ENCODE results near the gene CPEB4.

DNA sequence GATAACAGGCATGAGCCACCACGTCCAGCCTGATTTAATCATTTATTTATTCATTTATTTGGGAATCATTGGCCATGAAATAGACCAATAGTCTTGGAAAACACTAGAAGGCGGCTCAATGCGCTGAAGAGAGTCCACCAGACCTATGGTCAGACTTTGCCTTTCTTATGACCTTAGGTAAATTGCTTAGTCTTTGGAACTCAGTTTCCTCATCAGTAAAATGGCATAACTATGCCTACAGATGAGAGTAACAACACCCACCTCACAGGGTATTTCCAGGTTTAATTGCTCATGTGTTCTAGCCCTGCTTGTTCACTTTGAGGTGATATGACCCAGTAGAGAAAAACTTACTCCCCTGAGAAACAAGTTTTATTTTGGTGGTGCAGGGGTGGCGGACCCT lies 38.2 kb upstream of the CPEB4 start:
- TF ChIP-seq POLR2AphosphoS5 (IDR thresholded peaks at IDR 0.05; ENCODE audit: low read depth, low read length), result no peak
- TF ChIP-seq TAF1 (IDR thresholded peaks at IDR 0.05; ENCODE audit: borderline replicate concordance, insufficient read depth, low read length), result no peak

All from PFSK-1 (cell line).